ENCODE results near the gene STATH.
"Not testable (repeated sequence)": the region's sequence is repeated elsewhere in the genome, so short reads cannot be mapped to it uniquely, and the experiment has no call there.

The STATH gene

DNA sequence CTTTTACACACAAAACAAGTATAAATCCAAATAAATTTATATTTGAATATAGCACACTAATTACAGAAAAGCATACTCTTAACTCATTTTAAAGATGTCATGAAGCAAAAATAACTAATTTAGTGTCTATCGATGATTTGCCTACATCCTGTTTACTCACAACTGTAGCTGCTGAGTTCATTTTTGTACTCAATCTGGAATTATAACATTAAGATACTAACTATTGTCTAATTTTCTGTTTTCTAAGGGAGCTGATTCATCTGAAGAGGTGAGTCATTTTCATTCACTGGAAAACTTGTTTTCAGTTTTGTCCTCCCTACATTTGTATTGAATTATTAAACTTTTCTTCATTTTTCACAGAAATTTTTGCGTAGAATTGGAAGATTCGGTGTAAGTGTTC is 3.7 kb downstream of the STATH start:
- H2AFZ ChIP-seq (ENCODE audit: low read depth, low read length), result no peak overlapping the region
- H3K27me3 ChIP-seq (ENCODE audit: insufficient read depth, low read length, poor library complexity), result no peaks in the 10 kb centered on the region
- H3K36me3 ChIP-seq (ENCODE audit: insufficient read depth, low read length), result no peaks in the 10 kb centered on the region
- no peak overlapping the region for H3K4me2 ChIP-seq (ENCODE audit: insufficient read depth, low read length)
- no peak overlapping the region for H3K27ac ChIP-seq (ENCODE audit: low read length)
- TF ChIP-seq, protein P1, sequence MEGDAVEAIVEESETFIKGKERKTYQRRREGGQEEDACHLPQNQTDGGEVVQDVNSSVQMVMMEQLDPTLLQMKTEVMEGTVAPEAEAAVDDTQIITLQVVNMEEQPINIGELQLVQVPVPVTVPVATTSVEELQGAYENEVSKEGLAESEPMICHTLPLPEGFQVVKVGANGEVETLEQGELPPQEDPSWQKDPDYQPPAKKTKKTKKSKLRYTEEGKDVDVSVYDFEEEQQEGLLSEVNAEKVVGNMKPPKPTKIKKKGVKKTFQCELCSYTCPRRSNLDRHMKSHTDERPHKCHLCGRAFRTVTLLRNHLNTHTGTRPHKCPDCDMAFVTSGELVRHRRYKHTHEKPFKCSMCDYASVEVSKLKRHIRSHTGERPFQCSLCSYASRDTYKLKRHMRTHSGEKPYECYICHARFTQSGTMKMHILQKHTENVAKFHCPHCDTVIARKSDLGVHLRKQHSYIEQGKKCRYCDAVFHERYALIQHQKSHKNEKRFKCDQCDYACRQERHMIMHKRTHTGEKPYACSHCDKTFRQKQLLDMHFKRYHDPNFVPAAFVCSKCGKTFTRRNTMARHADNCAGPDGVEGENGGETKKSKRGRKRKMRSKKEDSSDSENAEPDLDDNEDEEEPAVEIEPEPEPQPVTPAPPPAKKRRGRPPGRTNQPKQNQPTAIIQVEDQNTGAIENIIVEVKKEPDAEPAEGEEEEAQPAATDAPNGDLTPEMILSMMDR (IDR thresholded peaks at IDR 0.05; ENCODE audit: borderline replicate concordance, extremely low read depth, low read length, poor library complexity, severe bottlenecking), result no peak
- no peak for TF ChIP-seq EZH2 (IDR thresholded peaks at IDR 0.05; ENCODE audit: borderline replicate concordance, low read depth, low read length, severe bottlenecking)
- H3K79me2 ChIP-seq (ENCODE audit: insufficient read depth, low read length), result no peaks in the 10 kb centered on the region
- no peaks in the 10 kb centered on the region for H3K4me1 ChIP-seq (ENCODE audit: insufficient read depth, low read length)
- H3K9me3 ChIP-seq (ENCODE audit: insufficient read depth, low read length, severe bottlenecking), result no peaks in the 10 kb centered on the region
- no peak overlapping the region for H3K9ac ChIP-seq (ENCODE audit: low read depth, low read length)
- ATAC-seq (ENCODE audit: insufficient read depth, low read depth) (no peak), DNase-seq (no peak)
- H4K20me1 ChIP-seq (ENCODE audit: insufficient read depth, low read length), result no peaks in the 10 kb centered on the region
- no peak overlapping the region for H3K4me3 ChIP-seq (ENCODE audit: low read depth in 1 of 2, low read length in 2 of 2)

GRCh38 chr4:70000711-70001110 is 4.9 kb downstream of the STATH start:
- TF ChIP-seq, protein P1 (IDR thresholded peaks at IDR 0.05; ENCODE audit: borderline replicate concordance, extremely low read depth, low read length, poor library complexity, severe bottlenecking), result no peak
- no peak for TF ChIP-seq EZH2 (IDR thresholded peaks at IDR 0.05; ENCODE audit: borderline replicate concordance, low read depth, low read length, severe bottlenecking)
- Histone ChIP-seq H3K4me1 (ENCODE audit: insufficient read depth, low read length) (no peaks in the 10 kb centered on the region), H2AFZ (ENCODE audit: low read depth, low read length) (no peak overlapping the region), H3K36me3 (ENCODE audit: insufficient read depth, low read length) (no peaks in the 10 kb centered on the region), H3K4me2 (ENCODE audit: insufficient read depth, low read length) (no peak overlapping the region), H3K27ac (ENCODE audit: low read length) (no peak overlapping the region), H4K20me1 (ENCODE audit: insufficient read depth, low read length) (no peaks in the 10 kb centered on the region), H3K9me3 (ENCODE audit: insufficient read depth, low read length, severe bottlenecking) (no peaks in the 10 kb centered on the region), H3K4me3 (ENCODE audit: low read depth in 1 of 2, low read length in 2 of 2) (no peak overlapping the region), H3K27me3 (ENCODE audit: insufficient read depth, low read length, poor library complexity) (no peaks in the 10 kb centered on the region), H3K9ac (ENCODE audit: low read depth, low read length) (no peak overlapping the region), H3K79me2 (ENCODE audit: insufficient read depth, low read length) (no peaks in the 10 kb centered on the region)
- ATAC-seq (ENCODE audit: insufficient read depth, low read depth), result no peak
- DNase-seq, result no peak

DNA sequence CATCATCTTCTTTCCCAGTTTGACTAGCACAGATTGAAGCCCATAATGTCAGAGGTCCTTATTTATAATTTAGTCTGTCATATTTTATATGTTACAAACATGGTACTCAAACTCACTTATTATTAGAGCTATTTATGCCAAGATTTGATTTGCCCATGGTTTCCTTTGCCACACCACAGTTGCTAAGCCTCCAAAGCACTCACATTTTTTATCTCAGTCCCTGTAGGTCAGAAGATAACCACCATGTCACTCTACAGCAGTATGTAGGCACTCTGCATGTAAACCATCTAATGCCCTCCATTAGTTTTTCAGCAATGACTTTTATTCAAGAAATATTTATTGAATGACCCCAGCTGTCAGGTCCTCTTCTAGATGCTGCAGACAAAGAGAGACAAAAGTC is 6.7 kb downstream of the STATH start:
- TF ChIP-seq, protein P1 (IDR thresholded peaks at IDR 0.05; ENCODE audit: borderline replicate concordance, extremely low read depth, low read length, poor library complexity, severe bottlenecking), result no peak
- Histone ChIP-seq H2AFZ (ENCODE audit: low read depth, low read length) (no peak overlapping the region), H3K79me2 (ENCODE audit: insufficient read depth, low read length) (no peaks in the 10 kb centered on the region), H4K20me1 (ENCODE audit: insufficient read depth, low read length) (no peaks in the 10 kb centered on the region), H3K4me1 (ENCODE audit: insufficient read depth, low read length) (no peaks in the 10 kb centered on the region), H3K27ac (ENCODE audit: low read length) (no peak overlapping the region), H3K4me2 (ENCODE audit: insufficient read depth, low read length) (no peak overlapping the region), H3K4me3 (ENCODE audit: low read depth in 1 of 2, low read length in 2 of 2) (no peak overlapping the region), H3K27me3 (ENCODE audit: insufficient read depth, low read length, poor library complexity) (no peaks in the 10 kb centered on the region), H3K36me3 (ENCODE audit: insufficient read depth, low read length) (no peaks in the 10 kb centered on the region), H3K9ac (ENCODE audit: low read depth, low read length) (no peak overlapping the region), H3K9me3 (ENCODE audit: insufficient read depth, low read length, severe bottlenecking) (no peaks in the 10 kb centered on the region)
- ATAC-seq (ENCODE audit: insufficient read depth, low read depth) (no peak), DNase-seq (no peak)

DNA sequence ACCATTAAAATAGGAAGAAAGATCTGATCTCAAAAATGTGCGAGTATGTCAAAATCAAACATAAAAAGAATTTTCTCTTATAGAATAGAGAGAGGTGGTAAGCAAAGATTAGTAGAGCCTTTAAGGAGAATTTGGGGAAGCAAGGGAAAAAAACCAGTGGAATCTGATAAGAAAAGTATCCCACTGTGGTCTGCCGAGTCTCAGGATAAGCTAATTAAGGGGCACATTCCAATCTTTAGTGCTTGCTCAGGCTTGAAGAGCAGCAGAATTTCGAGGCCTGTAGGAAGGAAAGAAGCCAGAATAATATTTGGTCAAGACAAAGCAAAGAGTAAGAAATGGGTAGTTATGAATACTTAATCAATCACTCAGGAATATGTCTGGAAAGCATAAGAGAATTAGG is 13.0 kb downstream of the STATH start:
- Histone ChIP-seq H3K4me1 (ENCODE audit: insufficient read depth, low read length) (no peaks in the 10 kb centered on the region), H3K79me2 (ENCODE audit: insufficient read depth, low read length) (no peaks in the 10 kb centered on the region), H3K36me3 (ENCODE audit: insufficient read depth, low read length) (no peaks in the 10 kb centered on the region), H3K9me3 (ENCODE audit: insufficient read depth, low read length, severe bottlenecking) (no peaks in the 10 kb centered on the region), H3K27me3 (ENCODE audit: insufficient read depth, low read length, poor library complexity) (no peaks in the 10 kb centered on the region), H3K27ac (ENCODE audit: low read length) (no peak overlapping the region), H3K9ac (ENCODE audit: low read depth, low read length) (no peak overlapping the region), H2AFZ (ENCODE audit: low read depth, low read length) (no peak overlapping the region), H4K20me1 (ENCODE audit: insufficient read depth, low read length) (no peaks in the 10 kb centered on the region), H3K4me2 (ENCODE audit: insufficient read depth, low read length) (no peak overlapping the region), H3K4me3 (ENCODE audit: low read depth in 1 of 2, low read length in 2 of 2) (no peak overlapping the region)
- TF ChIP-seq, protein P1 (IDR thresholded peaks at IDR 0.05; ENCODE audit: borderline replicate concordance, extremely low read depth, low read length, poor library complexity, severe bottlenecking), result no peak
- TF ChIP-seq EZH2 (IDR thresholded peaks at IDR 0.05; ENCODE audit: borderline replicate concordance, low read depth, low read length, severe bottlenecking), result no peak
- DNase-seq (no peak), ATAC-seq (ENCODE audit: insufficient read depth, low read depth) (no peak)

- not testable (repeated sequence) for H3K4me1 ChIP-seq (ENCODE audit: insufficient read depth, low read length); ATAC-seq (ENCODE audit: insufficient read depth, low read depth); H3K9ac ChIP-seq (ENCODE audit: low read depth, low read length); H3K4me2 ChIP-seq (ENCODE audit: insufficient read depth, low read length); H2AFZ ChIP-seq (ENCODE audit: low read depth, low read length); H3K27ac ChIP-seq (ENCODE audit: low read length); DNase-seq; H4K20me1 ChIP-seq (ENCODE audit: insufficient read depth, low read length); H3K36me3 ChIP-seq (ENCODE audit: insufficient read depth, low read length); H3K4me3 ChIP-seq (ENCODE audit: low read depth in 1 of 2, low read length in 2 of 2); H3K9me3 ChIP-seq (ENCODE audit: insufficient read depth, low read length, severe bottlenecking); H3K79me2 ChIP-seq (ENCODE audit: insufficient read depth, low read length); H3K27me3 ChIP-seq (ENCODE audit: insufficient read depth, low read length, poor library complexity)
These were observed 23.2 kb downstream of the STATH start for GRCh38 chr4:70019006-70019405.
